Measurements from ENCODE around the gene ZNF837.

Gene ZNF837

GRCh38 chr19:58394821-58395219, 14.0 kb upstream of the ZNF837 start:
- H3K79me2 ChIP-seq (ENCODE audit: insufficient read depth, low read length): peaks cover 29% of the 10 kb centered on the region
- H3K4me1 ChIP-seq (ENCODE audit: insufficient read depth, low read length): peaks cover 12% of the 10 kb centered on the region; the same call in 1 of the 2 replicates
- ATAC-seq (ENCODE audit: insufficient read depth, low read depth): no peak; the same call in 2 of the 3 replicates
- peaks cover 60% of the 10 kb centered on the region for H3K36me3 ChIP-seq (ENCODE audit: insufficient read depth, low read length)
- H3K9me3 ChIP-seq (ENCODE audit: insufficient read depth, low read length, severe bottlenecking): no peaks in the 10 kb centered on the region
- no peak overlapping the region for H3K4me3 ChIP-seq (ENCODE audit: low read depth in 1 of 2, low read length in 2 of 2)
- DNase-seq: no peak
- TF ChIP-seq CTCF (IDR thresholded peaks at IDR 0.05; ENCODE audit: borderline replicate concordance, extremely low read depth, low read length, poor library complexity, severe bottlenecking) (no peak), EZH2 (IDR thresholded peaks at IDR 0.05; ENCODE audit: borderline replicate concordance, low read depth, low read length, severe bottlenecking) (no peak)
- H4K20me1 ChIP-seq (ENCODE audit: insufficient read depth, low read length): peaks cover 44% of the 10 kb centered on the region
- no peak overlapping the region for H3K4me2 ChIP-seq (ENCODE audit: insufficient read depth, low read length)
- no peak overlapping the region for H2AFZ ChIP-seq (ENCODE audit: low read depth, low read length)
- no peak overlapping the region for H3K27ac ChIP-seq (ENCODE audit: low read length)
- no peaks in the 10 kb centered on the region for H3K27me3 ChIP-seq (ENCODE audit: insufficient read depth, low read length, poor library complexity)
- H3K9ac ChIP-seq (ENCODE audit: low read depth, low read length): no peak overlapping the region

- DNase-seq (no peak), ATAC-seq (ENCODE audit: insufficient read depth, low read depth) (no peak)
- TF ChIP-seq EZH2 (IDR thresholded peaks at IDR 0.05; ENCODE audit: borderline replicate concordance, low read depth, low read length, severe bottlenecking): no peak
- no peak for TF ChIP-seq CTCF (IDR thresholded peaks at IDR 0.05; ENCODE audit: borderline replicate concordance, extremely low read depth, low read length, poor library complexity, severe bottlenecking)
- Histone ChIP-seq H3K4me3 (ENCODE audit: low read depth in 1 of 2, low read length in 2 of 2) (no peak overlapping the region), H3K27me3 (ENCODE audit: insufficient read depth, low read length, poor library complexity) (no peaks in the 10 kb centered on the region), H3K9me3 (ENCODE audit: insufficient read depth, low read length, severe bottlenecking) (no peaks in the 10 kb centered on the region), H3K27ac (ENCODE audit: low read length) (no peak overlapping the region), H2AFZ (ENCODE audit: low read depth, low read length) (no peak overlapping the region), H4K20me1 (ENCODE audit: insufficient read depth, low read length) (peaks cover 48% of the 10 kb centered on the region), H3K36me3 (ENCODE audit: insufficient read depth, low read length) (peaks cover 69% of the 10 kb centered on the region), H3K4me1 (ENCODE audit: insufficient read depth, low read length) (peaks cover 20% of the 10 kb centered on the region), H3K9ac (ENCODE audit: low read depth, low read length) (no peak overlapping the region), H3K4me2 (ENCODE audit: insufficient read depth, low read length) (no peak overlapping the region), H3K79me2 (ENCODE audit: insufficient read depth, low read length) (peaks cover 39% of the 10 kb centered on the region)
These were observed 12.8 kb upstream of the ZNF837 start for GRCh38 chr19:58393725-58394033.

GRCh38 chr19:58392945-58393724, 12.3 kb upstream of the ZNF837 start:
- H3K27me3 ChIP-seq (ENCODE audit: insufficient read depth, low read length, poor library complexity): no peaks in the 10 kb centered on the region
- H3K79me2 ChIP-seq (ENCODE audit: insufficient read depth, low read length): peaks cover 44% of the 10 kb centered on the region
- H3K9ac ChIP-seq (ENCODE audit: low read depth, low read length): no peak overlapping the region
- no peak overlapping the region for H2AFZ ChIP-seq (ENCODE audit: low read depth, low read length)
- no peak overlapping the region for H3K4me2 ChIP-seq (ENCODE audit: insufficient read depth, low read length)
- H3K4me3 ChIP-seq (ENCODE audit: low read depth in 1 of 2, low read length in 2 of 2): no peak overlapping the region
- no peaks in the 10 kb centered on the region for H3K9me3 ChIP-seq (ENCODE audit: insufficient read depth, low read length, severe bottlenecking)
- no peak for DNase-seq
- no peak overlapping the region for H3K27ac ChIP-seq (ENCODE audit: low read length)
- TF ChIP-seq CTCF (IDR thresholded peaks at IDR 0.05; ENCODE audit: borderline replicate concordance, extremely low read depth, low read length, poor library complexity, severe bottlenecking): no peak
- no peak for ATAC-seq (ENCODE audit: insufficient read depth, low read depth)
- peaks cover 26% of the 10 kb centered on the region for H3K4me1 ChIP-seq (ENCODE audit: insufficient read depth, low read length)
- H4K20me1 ChIP-seq (ENCODE audit: insufficient read depth, low read length): peaks cover 52% of the 10 kb centered on the region
- H3K36me3 ChIP-seq (ENCODE audit: insufficient read depth, low read length): peaks cover 74% of the 10 kb centered on the region

All from DND-41 (cell line).